ENCODE data around the gene OR52H1. TPM values are rescaled to one million over a fixed set of nuclear protein-coding genes. Genes with fewer than 3 reads are reported as not detected.

The OR52H1 gene
- polyA plus RNA-seq, 3 donors = not detected

- 66 to 92% (median 87%) methylated on average over 3 of the region's 3 CpGs for WGBS, 3 donors
Measured at GRCh38 chr11:5546457-5546856, 1.9 kb downstream of the OR52H1 start.

GRCh38 chr11:5541427-5541826 lies 6.9 kb downstream of the OR52H1 start:
- H3K27ac ChIP-seq (ENCODE audit: low read depth, low read length) = no peak overlapping the region
- 28 to 68% (median 40%) methylated on average over 1 of the region's 1 CpG for WGBS, 3 donors

More at GRCh38 chr11:5546457-5546856, 1.9 kb downstream of the OR52H1 start:
- no peak overlapping the region for H3K27ac ChIP-seq (ENCODE audit: low read depth, low read length)

GRCh38 chr11:5536482-5536881 lies 11.9 kb downstream of the OR52H1 start:
- no peak overlapping the region for H3K27ac ChIP-seq (ENCODE audit: low read depth, low read length)

GRCh38 chr11:5534046-5534445 lies 14.3 kb downstream of the OR52H1 start:
- WGBS, 3 donors = 55 to 86% (median 81%) methylated on average over 1 of the region's 1 CpG

GRCh38 chr11:5531053-5531831 lies 17.1 kb downstream of the OR52H1 start:
- WGBS, 3 donors = 63 to 81% (median 78%) methylated on average over 2 of the region's 2 CpGs
- H3K27ac ChIP-seq (ENCODE audit: low read depth, low read length) = no peak overlapping the region

More at GRCh38 chr11:5534046-5534445, 14.3 kb downstream of the OR52H1 start:
- H3K27ac ChIP-seq (ENCODE audit: low read depth, low read length) = no peak overlapping the region

GRCh38 chr11:5528495-5528894 lies 19.8 kb downstream of the OR52H1 start:
- WGBS, 3 donors = 22 to 41% (median 39%) methylated on average over 1 of the region's 1 CpG
- H3K27ac ChIP-seq (ENCODE audit: low read depth, low read length) = no peak overlapping the region

GRCh38 chr11:5527716-5528115 lies 20.6 kb downstream of the OR52H1 start:
- H3K27ac ChIP-seq (ENCODE audit: low read depth, low read length) = no peak overlapping the region
- WGBS, 3 donors = 93 to 94% (median 94%) methylated on average over 5 of the region's 5 CpGs

GRCh38 chr11:5524756-5525155 lies 23.6 kb downstream of the OR52H1 start:
- H3K27ac ChIP-seq (ENCODE audit: low read depth, low read length) = no peak overlapping the region
- 61 to 76% (median 62%) methylated on average over 3 of the region's 3 CpGs for WGBS, 3 donors

GRCh38 chr11:5522308-5522707 lies 26.0 kb downstream of the OR52H1 start:
- H3K27ac ChIP-seq (ENCODE audit: low read depth, low read length) = no peak overlapping the region
- 88 to 98% (median 90%) methylated on average over 2 of the region's 2 CpGs for WGBS, 3 donors

- H3K27ac ChIP-seq (ENCODE audit: low read depth, low read length) = no peak overlapping the region
- WGBS, 3 donors = 96 to 98% (median 97%) methylated on average over 4 of the region's 4 CpGs
Measured at GRCh38 chr11:5521540-5521939, 26.8 kb downstream of the OR52H1 start.

- no peak within 1 kb of the TSS for H3K27ac ChIP-seq (ENCODE audit: low read depth, low read length)
- WGBS, 3 donors = 91 to 93% (median 93%) methylated on average over 2 of the region's 2 CpGs
Measured at GRCh38 chr11:5516599-5516998, 31.7 kb downstream of the OR52H1 start, which contains the start of gene UBQLNL. Gene UBQLNL, minus strand, starts transcription at chr11:5516699. Its CDS starts 258 bp downstream, at chr11:5516441.

GRCh38 chr11:5514841-5515240 lies 33.5 kb downstream of the OR52H1 start:
- H3K27ac ChIP-seq (ENCODE audit: low read depth, low read length) = no peak overlapping the region

GRCh38 chr11:5509803-5510202 lies 38.5 kb downstream of the OR52H1 start, which contains the start of gene UBQLN3:
Gene UBQLN3, minus strand, starts transcription at chr11:5509957. Its CDS starts 399 bp downstream, at chr11:5509558.
- WGBS, 3 donors = 83 to 85% (median 83%) methylated on average over 4 of the region's 4 CpGs
- H3K27ac ChIP-seq (ENCODE audit: low read depth, low read length) = no peak within 1 kb of the TSS

GRCh38 chr11:5508605-5509004 lies 39.7 kb downstream of the OR52H1 start:
- 89 to 96% (median 95%) methylated on average over 8 of the region's 8 CpGs for WGBS, 3 donors

GRCh38 chr11:5507933-5508305 lies 40.4 kb downstream of the OR52H1 start:
- 66 to 77% (median 74%) methylated on average over 6 of the region's 6 CpGs for WGBS, 3 donors
- no peak overlapping the region for H3K27ac ChIP-seq (ENCODE audit: low read depth, low read length)

More at GRCh38 chr11:5508605-5509004, 39.7 kb downstream of the OR52H1 start:
- no peak overlapping the region for H3K27ac ChIP-seq (ENCODE audit: low read depth, low read length)

- WGBS, 3 donors = 80 to 88% (median 84%) methylated on average over 9 of the region's 9 CpGs
- no peak overlapping the region for H3K27ac ChIP-seq (ENCODE audit: low read depth, low read length)
Measured at GRCh38 chr11:5507177-5507932, 41.0 kb downstream of the OR52H1 start.

GRCh38 chr11:5505363-5506048 lies 42.8 kb downstream of the OR52H1 start:
- 83 to 89% (median 88%) methylated on average over 9 of the region's 9 CpGs for WGBS, 3 donors
- no peak overlapping the region for H3K27ac ChIP-seq (ENCODE audit: low read depth, low read length)

GRCh38 chr11:5504403-5504921 lies 43.9 kb downstream of the OR52H1 start:
- H3K27ac ChIP-seq (ENCODE audit: low read depth, low read length) = no peak overlapping the region
- WGBS, 3 donors = 78 to 89% (median 82%) methylated on average over 2 of the region's 2 CpGs

- WGBS, 3 donors = 81 to 87% (median 83%) methylated on average over 6 of the region's 6 CpGs
- no peak overlapping the region for H3K27ac ChIP-seq (ENCODE audit: low read depth, low read length)
Measured at GRCh38 chr11:5500393-5500801, 47.9 kb downstream of the OR52H1 start.

All from adipose tissue (tissue), 3 donors.